Activated naive CD4-positive, alpha-beta T cell (primary cell): ENCODE data around the gene SPR.

ENCODE experiments used
- DNase-seq, 4 experiments: peaks; one replicate each; lab custom pipeline; 2025; lab: John Stamatoyannopoulos, UW

SPR gene

DNA sequence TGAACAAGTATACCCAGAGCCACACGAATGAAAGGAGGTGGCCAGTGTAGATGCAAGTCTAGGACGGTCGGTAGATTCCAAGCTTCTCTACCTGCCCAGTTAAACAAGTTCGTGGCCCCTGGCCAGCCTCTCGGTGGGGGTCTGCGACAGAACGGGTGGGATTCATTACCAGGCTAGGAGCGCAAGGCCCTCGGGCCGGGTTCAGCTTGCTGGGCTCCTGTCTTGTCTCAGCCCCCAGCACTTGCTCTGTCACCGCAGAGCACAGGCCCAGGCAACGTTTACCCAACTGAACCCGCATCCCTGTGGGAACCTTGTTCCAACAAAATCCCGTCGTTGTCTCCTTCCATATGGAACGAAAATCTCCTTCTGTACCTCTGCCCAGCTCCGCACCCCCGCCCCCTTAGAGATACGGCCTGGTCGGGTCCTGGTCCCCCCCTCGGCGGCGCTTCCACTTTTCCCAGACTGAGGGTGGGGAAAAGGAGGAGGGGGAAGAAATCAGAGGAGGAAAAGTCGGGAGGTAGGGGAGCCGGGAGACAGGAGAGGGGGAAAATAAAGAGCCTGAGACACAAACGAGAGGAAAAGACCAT is 28.2 kb downstream of the SPR start:
- no peak for DNase-seq

DNA sequence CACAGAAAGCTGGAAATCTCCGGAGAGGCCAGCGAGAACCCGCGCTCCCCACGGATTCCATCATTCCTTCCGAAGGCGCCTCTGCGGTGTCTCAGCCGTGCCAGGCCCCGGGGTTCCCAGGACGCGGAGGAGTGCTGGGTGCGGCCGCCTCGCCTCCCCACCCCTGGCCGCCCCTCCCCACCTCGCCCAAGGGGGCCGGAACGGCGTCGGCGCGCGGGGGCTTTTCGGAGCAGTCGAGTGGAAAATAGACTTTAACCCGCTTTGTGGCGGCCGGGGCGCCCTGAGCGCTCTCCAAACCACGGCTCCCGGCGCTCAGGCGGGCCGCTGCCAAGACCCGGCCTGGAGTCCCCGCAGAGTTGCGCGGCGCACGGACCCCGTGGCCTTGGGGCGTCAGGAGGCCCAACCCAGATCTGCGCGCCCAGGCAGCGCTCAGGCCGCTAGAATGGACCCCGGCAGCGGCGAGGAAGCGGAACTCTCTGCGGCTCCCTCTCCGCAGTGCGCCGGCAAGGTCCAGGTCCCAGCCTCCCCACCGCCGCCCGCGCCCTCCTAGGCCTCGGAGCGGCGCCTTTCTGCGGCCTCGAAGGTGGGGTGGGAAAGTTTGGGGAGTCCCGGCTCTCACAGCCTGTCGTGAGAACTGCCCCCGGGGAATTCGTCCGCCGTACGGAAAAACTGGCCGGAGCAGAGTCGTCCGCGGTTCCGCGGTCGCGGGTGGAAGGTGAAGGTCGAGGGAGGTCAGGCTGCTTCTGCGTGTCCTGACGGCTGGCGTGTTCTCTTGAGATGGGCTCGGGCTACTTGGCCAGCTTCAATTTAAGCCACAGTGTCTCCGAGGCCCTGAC is 28.9 kb downstream of the SPR start:
- peak in 1 of 4 experiments; percentile 27 for DNase-seq

DNA sequence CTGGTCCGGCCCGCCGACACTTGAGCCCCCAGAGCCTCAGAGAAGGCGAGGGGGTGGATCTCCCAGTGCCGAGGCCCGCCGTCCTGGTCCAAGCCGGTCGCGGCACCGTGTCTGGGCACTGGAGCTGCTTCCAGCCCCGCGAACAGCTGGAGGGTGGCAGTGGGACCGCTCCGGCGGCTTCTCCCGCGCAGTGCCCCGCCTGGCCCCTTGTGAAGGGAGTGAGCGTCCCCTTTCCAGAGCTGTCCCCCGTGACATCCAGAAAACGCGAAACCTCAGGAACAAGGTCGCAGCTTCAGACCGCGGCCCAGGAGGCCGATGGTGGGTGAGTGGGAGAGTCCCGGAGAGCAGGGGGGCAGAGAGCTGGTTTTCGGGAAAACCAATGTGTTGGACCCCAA is 29.5 kb downstream of the SPR start:
- no peak for DNase-seq

DNA sequence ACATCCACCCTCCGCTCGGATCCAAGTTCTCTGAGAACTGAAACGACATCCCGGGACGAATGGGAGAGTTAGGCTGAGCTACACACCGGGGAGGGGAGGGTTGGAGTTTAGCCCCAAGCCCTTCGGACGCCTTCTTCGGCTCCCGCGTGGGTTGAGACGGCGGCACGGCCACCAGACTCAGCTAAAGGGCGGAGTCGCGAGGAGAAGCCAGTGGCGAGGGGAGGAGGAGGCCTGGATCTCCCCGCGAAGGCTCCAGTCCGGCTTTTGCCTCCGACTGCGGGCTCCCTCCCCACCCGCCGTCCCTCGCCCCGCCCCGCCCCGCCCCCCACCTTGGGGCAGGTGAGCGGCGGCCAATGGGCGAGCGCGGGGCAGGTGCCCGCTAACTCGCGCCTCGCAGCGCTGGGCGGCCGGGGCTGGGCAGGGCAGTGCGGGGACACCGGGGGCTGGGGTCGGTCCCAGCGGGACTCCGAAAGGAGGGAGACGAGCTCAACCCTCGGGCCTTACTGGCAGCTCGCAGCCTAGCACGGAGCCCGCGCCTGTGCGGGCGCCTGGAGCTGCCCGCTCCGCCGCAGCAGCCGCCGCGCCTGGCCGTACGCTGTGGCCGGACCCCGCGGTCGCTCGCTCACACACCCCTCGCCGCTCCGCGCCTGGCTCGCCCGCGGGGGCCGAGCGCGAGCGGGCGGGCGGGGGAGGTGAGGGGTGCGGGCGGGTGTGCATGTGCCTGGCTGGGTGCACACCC is 30.1 kb downstream of the SPR start, which contains the start of gene EMX1:
Gene EMX1 (plus strand): TSS at position 382 of the 739 bp plus-strand sequence. CDS start 334 bp downstream, at position 716.
- DNase-seq = peak in 1 of 4 experiments; percentile 29

DNA sequence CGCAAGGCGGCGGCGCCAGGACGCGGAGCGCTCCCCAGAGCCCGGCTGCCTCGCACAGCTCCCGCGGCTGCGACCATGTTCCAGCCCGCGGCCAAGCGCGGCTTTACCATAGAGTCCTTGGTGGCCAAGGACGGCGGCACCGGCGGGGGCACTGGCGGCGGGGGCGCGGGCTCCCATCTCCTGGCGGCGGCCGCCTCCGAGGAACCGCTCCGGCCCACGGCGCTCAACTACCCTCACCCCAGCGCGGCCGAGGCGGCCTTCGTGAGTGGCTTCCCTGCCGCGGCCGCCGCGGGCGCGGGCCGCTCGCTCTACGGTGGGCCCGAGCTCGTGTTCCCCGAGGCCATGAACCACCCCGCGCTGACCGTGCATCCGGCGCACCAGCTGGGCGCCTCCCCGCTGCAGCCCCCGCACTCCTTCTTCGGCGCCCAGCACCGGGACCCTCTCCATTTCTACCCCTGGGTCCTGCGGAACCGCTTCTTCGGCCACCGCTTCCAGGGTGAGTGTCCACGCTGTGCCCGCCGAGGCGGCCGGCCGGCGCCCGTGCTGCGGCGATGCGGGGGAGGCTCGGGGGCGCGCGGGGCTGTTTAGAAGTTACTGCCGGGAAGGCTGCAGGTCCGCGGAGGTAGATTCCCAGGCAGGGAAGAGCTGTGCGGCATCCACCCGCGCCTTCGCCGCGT is 30.8 kb downstream of the SPR start:
- DNase-seq = no peak

DNA sequence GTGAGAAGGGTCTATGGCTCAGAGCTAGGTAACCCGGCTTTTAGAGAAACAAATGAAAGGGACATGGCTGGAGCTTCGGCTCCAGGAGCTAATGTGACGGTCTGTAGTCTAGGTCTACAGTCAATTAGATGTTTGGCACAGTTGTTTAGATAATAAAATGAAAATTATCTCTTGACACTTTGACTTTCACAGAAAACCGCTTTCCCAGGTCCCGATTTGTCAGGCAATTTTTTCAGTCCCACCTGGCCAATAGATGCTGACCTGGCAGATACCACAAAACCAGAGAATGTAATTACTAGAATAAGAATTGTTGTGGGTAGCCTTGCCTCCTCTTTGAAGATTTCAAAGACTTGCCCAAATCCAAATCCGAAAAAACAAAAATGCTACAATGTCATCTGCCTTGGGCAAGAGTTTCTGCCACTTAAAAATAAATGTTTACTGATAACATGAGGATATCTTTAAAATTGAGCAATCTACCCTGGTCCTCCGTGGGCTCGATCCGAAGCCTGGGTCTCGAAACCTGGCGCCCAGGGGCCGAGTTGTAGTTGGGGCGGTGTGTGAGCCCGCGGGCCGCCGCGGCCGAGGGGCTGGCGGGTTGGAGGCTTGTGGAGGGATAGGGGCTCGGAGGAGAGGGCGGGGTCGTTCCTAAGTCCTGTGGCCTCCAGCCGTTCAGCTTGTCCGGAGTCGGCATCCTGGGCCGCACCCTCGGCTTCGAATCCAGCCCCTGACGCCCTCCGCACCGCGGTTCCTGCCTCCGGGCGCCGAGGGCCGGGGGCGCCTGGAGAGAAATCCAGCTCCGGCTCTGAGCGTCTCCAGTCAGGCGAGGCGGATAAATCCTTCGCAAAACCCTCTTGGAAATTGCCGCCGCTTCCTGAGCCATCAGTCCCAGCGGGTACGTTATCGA is 32.5 kb downstream of the SPR start:
- DNase-seq = no peak

DNA sequence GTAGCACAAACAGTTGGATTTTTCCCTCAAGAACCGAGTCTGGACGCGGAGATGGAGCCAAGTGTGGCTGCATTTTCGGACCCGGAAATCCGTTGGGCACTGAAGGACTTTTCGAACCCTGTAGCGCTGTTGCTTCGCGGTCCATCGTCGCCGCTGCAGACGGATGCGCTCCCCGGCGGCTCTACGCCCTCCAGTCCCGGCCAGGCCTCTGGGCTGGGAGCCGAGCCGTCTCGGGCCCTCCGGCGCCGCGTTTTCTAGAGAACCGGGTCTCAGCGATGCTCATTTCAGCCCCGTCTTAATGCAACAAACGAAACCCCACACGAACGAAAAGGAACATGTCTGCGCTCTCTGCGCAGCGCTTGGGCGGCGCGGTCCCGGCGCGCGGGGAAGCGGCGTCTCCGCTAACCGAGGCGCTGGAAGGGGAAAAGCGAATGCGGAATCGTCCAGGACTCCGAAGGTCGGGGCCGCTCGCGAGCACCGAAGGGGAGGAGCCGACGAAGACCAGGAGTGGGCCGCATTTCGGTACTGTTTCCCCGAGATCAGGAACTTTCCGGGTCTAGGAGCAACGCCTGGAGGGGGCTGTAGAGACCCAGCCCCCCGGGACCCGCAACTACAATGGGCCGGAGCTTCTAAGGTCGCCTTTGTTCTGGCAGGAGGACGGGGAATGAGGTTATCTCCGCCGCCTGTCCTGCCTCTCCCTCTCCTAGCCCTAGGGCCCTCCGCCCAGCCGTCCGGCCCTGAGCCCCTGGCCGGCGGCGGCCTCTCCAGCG is 33.3 kb downstream of the SPR start:
- DNase-seq = no peak

DNA sequence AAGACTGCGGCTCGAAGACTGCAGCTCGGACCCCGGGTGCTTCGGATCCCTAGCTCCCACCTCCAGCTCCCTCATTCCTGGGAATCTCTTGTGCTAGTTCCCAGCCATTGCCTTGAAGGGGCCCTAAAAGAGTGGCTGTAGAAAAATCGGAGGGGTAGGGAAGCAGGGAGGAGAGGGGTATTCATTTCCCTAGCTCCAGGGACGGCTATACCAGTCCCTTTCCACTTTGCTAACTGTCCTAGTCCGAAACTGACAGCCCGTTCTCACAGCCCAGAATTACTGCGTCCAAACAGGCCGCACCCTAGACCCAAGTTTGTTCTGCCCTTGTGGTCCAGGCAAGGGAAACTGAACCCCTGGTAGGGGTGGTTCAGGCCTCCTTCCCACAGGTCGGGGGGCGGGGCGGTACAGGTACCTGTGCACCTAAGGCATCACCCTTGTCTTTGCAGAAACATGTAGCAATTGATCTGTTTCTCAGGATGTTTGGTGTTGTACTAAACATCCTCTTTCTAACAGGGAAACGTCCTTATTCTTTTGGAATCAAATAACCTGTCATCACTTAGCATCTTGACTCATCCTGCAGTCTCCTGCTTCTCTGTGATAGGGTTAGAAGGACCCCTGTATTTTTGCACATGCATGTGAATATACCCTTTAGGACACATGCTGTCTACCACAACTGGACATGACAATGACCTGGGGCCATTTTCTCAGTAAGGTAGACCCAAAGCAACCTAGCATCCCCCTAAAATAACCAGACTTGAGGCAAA is 34.1 kb downstream of the SPR start:
- no peak for DNase-seq

DNA sequence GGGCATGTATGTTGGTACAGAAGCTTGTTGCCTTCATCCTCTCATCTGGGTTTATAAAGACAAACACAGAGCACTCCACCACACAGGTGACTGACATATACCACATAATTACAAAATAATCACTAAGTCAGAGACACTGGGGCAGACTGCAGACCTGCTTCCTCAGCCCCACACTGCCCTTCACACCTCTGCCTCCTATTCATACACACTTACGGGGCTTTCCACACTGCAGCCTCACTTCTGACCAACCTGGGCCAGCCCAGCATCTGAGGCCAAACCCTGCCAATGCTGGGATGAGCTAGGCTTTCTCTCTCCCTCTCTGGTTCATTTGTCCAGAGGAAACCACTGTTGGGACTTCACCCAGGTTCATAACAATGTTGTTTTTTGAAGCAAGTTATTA is 34.6 kb downstream of the SPR start:
- no peak for DNase-seq

DNA sequence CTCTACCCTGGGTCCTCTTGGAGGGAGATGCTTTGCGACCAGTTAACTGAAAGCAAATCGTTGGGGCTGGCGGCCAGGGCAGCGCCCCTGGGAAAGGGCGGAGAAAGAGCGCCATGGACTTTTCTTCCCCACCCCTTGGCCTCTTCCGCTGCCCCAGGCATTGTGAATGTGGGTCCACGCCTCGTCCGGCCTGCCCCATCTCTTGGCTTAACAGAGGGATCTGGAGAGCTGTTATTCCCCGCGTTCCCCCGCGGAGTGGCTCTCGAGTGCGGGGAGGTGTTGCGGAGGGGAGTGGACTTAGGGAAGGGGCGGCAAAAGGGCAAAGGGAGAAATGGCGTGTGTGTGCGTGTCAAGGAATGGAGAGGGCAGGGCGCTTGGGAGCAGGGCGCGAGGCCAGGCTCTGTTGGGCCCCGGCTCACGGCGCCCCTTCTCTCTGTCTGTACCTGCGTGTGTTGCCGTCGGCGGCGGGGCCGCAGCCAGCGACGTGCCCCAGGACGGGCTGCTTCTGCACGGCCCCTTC is 36.7 kb downstream of the SPR start:
- DNase-seq = no peak

DNA sequence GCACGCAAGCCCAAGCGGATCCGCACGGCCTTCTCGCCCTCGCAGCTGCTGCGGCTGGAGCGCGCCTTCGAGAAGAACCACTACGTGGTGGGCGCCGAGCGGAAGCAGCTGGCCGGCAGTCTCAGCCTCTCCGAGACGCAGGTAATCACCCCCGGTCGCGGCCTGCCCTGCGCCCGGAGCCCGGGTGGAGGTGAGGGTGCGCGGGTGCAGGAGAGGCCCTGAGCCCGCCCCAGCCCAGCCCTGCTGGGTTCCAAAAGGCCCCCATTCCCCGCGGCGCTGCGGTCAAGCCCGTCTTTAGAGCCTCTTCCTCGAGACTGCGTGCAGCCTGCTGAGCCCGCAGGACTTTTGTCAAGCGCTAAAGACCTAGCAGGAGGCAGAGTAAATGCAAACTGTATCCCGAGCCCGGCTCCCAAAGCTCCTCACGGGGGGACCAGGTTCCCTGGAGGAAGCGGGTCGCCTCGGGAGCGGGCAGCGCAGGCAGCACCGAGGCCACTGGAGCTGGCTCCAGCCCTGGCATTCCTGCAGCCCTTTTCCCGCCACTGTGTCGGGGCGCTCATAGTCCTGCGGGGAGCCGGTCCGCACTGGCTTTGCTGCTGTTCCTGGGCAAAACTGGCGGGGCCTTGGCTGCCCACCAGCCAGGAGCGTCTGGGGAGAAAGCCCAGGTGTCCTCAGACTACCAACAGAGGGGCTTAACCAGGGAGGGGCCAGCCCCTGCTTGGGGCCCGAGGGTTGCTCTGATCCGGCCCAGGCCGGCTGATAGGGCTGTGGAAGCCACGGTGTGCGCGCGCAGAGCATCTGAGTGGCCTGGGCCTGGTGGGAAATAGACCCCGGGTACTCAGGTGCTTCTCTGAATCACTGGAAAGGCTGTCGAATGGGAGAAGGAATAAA is 37.4 kb downstream of the SPR start:
- DNase-seq = no peak

DNA sequence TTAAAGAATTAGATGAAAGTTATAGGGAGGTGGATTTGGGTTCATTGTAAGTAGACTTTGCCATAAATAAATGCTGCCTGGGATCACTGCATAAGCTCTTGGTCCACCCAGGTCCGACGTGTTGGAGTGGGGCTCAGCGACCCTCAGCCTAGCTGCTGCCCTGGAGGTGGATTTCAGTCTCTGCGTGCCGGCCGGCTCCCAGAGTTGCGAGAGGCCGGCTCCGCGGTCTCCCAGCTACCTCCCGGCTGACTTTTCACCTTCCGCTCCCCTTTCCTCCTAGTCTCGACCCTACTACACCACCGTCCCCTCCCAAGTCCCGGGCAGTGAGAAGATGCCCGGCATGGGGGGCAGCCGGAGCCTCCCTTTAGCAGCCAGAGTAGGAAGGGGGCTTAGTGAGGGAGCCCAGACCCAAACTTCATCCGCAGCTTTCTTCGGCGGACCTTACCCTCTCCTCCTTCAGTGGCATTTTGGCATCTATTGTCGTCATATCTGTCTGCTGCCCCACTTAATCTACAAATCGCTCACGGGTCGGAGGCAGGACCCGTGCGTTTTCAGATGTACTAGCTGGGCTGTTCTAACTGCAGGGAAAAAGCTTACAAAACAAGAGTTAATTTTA is 38.2 kb downstream of the SPR start:
- DNase-seq = no peak

DNA sequence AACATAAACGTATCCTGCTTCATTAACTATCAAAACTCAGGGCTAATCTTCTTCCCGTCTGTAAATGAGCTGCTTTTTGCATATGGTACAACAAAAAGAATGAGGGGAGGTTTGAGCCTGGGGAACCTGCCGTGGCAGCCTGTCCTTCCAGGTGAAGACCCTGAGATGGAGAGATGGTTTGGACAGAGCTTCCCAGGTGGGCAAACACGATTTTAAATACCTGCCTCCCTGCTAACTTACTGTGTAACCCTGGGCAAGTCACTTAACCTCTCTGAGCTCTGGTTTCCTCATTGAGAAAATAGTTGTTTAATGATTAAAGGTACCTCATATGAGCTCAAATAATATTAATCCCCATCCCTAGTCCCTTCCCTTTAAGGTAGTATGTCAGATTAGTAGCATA is 39.2 kb downstream of the SPR start:
- no peak for DNase-seq

DNA sequence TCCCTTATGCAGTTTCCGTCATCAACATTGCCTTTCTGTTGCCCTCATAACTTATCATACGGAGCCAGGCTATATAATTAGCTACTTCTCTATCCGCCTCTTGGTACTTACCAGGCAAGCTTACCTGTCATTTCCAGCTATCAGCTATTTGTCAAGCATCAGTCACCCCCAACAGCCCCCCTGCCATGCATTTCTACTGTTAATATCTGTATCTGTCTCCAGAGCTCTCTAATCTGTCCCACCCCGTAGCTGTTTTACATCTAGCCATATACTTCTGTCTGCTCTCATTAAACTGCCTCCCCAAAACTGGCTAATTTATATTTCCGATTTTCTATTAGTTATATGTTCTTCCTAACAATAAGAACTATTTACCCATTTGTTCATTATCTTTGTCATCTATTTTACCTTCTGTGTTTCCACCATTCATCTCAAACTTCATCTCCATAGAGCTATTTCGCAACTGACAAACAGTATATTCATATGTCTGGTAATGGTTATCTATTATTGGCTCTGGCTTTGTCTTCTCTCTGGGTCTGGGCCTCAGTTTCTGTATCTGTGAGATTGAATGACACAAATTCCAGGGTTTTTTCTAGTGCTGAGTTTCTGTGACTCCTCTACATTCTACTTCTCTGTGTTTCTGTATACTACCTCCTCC is 39.7 kb downstream of the SPR start:
- DNase-seq = no peak

DNA sequence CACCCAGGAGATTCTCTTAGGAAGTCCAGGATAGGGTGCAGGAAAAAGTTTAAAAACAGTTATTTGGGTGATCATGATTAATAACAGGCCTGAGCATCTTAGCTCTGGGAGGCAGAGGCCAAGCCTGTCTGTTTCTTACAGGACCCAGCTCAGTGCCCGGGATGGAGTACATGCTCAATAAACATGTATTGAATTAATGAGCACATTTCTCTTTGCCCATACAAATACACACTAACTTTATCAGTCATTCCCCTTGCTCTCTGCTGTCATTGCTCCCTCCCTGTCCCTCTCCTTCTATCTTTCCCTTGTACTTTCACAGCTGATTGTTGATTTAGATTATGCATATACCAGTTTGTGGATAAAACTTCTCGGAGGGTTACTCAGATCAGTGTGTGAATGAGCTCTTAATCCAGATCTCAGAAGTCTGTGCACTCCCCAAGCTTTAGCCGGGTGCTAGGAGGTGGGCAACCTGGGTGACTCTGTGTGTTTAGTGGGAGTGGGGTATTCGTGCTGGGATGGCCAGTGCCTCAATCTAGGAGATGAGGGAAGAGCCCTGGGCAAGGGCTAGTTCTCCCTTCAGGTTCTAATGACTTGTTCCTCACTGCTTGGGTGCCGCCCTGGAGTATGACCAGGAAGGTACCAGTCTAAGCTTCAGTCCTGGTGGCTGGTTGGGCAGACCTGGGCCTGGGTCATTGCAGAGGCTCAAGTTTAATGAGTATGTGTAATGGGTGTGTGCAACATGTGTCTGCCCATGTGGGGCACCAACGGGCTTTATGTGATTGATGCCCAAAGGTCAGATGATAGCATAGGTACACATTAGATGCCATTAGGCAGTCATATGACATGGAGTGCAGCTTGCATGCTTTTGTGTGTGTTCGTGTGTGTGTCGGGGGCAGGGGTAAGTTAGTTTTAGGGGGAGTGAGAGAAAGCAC is 40.7 kb downstream of the SPR start:
- no peak for DNase-seq

DNA sequence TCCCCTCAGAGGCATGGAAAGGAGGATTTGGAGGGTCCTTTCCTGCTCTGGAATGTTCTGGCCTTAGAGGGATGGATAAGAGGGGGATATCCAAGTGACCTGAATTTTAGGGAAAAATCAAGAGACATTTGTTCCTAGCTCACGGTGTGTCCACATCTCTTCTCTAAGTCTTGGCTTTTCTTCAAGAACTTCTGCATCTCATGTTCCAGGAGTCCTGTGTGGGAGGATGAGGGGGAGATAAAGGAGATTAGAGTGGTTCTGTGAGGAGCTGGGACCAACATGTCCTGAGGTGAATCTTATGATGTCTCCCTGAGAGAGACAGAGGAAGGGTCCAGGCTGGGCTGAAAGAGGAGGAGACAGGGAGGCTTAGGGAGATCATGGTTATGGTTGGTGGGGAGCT is 41.8 kb downstream of the SPR start:
- no peak for DNase-seq
